OCI-LY3 (cell line): ENCODE data around the gene ZNF438.

Experiments
- EZH2phosphoT487 ChIP-seq: fragments of 200-600 bp; shearing (Covaris generic); IDR thresholded peaks from 2 replicates; pipeline ENCODE4 v1.6.1; 2018; ENCODE audit warnings: antibody characterized with exemption, mixed run types, low read depth
- TF ChIP-seq, protein P1 (sequence below): fragments of 200-600, 300-600 bp; sonication (generic); IDR thresholded peaks from 2 replicates; pipeline ENCODE4 v1.5.1; 2014; ENCODE audit warnings: antibody characterized with exemption, low read length, low read depth

DNA sequence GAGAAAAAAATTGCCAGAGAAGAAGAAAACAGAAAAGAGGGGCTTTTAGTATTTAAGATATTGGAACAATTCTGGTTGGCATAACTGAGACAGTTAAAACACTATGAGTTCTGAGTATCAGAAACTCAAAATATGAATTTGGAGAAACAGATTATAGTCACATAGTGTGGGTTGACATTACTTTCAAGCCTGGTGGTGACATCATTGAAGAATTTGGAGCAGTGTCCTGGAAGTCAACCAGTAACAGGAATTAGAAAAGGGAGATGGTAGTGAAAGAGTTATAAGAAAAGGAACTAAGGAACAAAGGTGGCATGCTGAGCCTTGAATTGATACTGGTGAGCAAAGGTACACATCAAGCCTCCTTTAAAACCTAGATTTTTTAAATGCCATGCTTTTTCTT, 88.2 kb downstream of the ZNF438 start:
- TF ChIP-seq, protein P1, sequence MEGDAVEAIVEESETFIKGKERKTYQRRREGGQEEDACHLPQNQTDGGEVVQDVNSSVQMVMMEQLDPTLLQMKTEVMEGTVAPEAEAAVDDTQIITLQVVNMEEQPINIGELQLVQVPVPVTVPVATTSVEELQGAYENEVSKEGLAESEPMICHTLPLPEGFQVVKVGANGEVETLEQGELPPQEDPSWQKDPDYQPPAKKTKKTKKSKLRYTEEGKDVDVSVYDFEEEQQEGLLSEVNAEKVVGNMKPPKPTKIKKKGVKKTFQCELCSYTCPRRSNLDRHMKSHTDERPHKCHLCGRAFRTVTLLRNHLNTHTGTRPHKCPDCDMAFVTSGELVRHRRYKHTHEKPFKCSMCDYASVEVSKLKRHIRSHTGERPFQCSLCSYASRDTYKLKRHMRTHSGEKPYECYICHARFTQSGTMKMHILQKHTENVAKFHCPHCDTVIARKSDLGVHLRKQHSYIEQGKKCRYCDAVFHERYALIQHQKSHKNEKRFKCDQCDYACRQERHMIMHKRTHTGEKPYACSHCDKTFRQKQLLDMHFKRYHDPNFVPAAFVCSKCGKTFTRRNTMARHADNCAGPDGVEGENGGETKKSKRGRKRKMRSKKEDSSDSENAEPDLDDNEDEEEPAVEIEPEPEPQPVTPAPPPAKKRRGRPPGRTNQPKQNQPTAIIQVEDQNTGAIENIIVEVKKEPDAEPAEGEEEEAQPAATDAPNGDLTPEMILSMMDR = no peak
- no peak for TF ChIP-seq EZH2phosphoT487
